ENCODE results near the gene ZNF691. TPM values are rescaled to one million over a fixed set of nuclear protein-coding genes. Genes with fewer than 3 reads are reported as not detected.

Gene ZNF691
- total RNA-seq, 1 experiment from 2014 or later, result 16.6 TPM

DNA sequence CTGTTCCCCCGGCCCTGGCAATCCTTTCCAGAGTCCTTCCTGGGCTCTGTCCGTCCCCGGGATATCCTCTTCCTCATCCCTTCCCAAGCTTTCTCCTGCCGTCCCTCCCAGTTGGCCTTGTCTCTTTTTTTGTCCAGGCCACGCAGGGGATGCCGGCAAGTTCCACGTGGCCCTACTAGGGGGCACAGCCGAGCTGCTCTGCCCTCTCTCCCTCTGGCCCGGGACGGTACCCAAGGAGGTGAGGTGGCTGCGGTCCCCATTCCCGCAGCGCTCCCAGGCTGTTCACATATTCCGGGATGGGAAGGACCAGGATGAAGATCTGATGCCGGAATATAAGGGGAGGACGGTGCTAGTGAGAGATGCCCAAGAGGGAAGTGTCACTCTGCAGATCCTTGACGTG is 15.8 kb upstream of the ZNF691 start (continued):
- TF ChIP-seq ARID4B (CRISPR knock-in tag; IDR thresholded peaks at IDR 0.05; ENCODE audit: borderline replicate concordance) (no peak), SMAD4 (CRISPR knock-in tag; IDR thresholded peaks at IDR 0.05) (no peak), HMGA2 (CRISPR knock-in tag; IDR thresholded peaks at IDR 0.05) (no peak)

DNA sequence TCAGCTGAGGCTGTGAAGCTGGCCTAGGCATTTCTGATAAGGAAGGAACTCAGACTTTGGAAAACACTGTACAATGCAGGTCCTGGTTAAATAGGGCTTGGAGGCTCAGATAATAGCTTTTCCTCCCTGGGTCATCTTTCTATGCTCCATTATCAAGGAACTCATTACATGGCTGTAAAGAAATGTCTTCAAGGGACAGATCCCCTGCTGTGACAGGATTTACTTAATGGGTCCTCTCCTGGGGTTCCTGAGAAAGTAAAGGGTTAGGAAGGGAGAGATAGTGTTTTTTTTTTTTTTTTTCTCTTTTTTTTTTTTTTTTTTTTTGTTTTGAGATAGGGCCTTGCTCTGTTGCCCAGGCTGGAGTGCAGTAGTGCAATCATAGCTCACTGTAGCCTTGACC is 15.1 kb upstream of the ZNF691 start:
- Mint-ChIP-seq H3K4me3 (no peak overlapping the region), H3K27ac (no peak overlapping the region), H3K36me3 (no peaks in the 10 kb centered on the region), H3K4me1 (peaks cover 3% of the 10 kb centered on the region; the same call in 1 of the 2 replicates), H3K9me3 (no peaks in the 10 kb centered on the region), H3K27me3 (ENCODE audit: low read depth) (no peaks in the 10 kb centered on the region)
- ChIA-PET POLR2A (interaction anchor here (0.7 kb wide), 1 partner anchor 14 kb away, joined by 8 read pairs; no protein-coding TSS in a partner anchor), CTCF (interaction anchor here (0.6 to 3.4 kb wide), 6 partner anchors 15 to 1524 kb away, joined by 3 to 17 read pairs (median 8); partner anchors contain the start of gene ZNF691)
- TF ChIP-seq ZNF396 (CRISPR knock-in tag; IDR thresholded peaks at IDR 0.05; ENCODE audit: borderline replicate concordance) (no peak), NR1H2 (CRISPR knock-in tag; IDR thresholded peaks at IDR 0.05) (no peak)
- no peak for DNase-seq (ENCODE audit: low spot score)
- no peak for ATAC-seq

DNA sequence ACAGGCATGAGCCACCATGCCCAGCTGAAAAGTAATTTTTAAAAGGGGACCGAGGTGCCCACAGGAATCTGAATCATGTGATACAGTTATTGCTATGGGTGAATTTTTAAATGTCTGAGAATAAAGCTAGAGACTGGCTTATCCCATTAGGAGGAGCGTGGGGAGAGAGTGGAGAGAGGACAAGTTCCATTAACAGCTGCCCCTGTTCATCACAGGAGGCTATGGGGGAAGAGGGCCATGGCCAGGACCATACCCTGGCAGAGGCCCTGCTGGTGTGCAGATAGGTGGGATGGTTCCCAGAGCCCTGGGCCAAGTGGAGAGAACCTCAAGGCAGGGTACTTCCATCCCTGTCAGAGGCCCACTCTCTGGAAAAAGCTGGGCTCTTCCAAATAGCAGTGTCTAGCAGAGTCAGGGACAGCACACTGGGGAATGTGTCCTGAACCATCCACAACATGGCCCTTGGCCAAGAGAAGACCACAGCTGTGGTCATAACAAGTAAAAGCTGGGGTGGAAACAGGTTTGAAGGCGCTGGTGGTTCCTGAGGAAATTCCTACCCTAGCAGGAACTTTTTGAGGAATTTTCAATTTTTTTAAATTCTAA is 13.7 kb upstream of the ZNF691 start:
- no peak for TF ChIP-seq TEAD4 (CRISPR knock-in tag; IDR thresholded peaks at IDR 0.05)
- no peak for TF ChIP-seq ZBTB43 (CRISPR knock-in tag; IDR thresholded peaks at IDR 0.05)
- no peak for TF ChIP-seq CREM (CRISPR knock-in tag; IDR thresholded peaks at IDR 0.05)
- TF ChIP-seq ZNF416 (CRISPR knock-in tag; IDR thresholded peaks at IDR 0.05), result no peak
- no peak for TF ChIP-seq ATF1 (CRISPR knock-in tag; IDR thresholded peaks at IDR 0.05)
- TF ChIP-seq OVOL2 (CRISPR knock-in tag; IDR thresholded peaks at IDR 0.05; ENCODE audit: borderline replicate concordance), result no peak
- TF ChIP-seq CDX4 (CRISPR knock-in tag; IDR thresholded peaks at IDR 0.05; ENCODE audit: borderline replicate concordance), result no peak
- TF ChIP-seq, protein P1, sequence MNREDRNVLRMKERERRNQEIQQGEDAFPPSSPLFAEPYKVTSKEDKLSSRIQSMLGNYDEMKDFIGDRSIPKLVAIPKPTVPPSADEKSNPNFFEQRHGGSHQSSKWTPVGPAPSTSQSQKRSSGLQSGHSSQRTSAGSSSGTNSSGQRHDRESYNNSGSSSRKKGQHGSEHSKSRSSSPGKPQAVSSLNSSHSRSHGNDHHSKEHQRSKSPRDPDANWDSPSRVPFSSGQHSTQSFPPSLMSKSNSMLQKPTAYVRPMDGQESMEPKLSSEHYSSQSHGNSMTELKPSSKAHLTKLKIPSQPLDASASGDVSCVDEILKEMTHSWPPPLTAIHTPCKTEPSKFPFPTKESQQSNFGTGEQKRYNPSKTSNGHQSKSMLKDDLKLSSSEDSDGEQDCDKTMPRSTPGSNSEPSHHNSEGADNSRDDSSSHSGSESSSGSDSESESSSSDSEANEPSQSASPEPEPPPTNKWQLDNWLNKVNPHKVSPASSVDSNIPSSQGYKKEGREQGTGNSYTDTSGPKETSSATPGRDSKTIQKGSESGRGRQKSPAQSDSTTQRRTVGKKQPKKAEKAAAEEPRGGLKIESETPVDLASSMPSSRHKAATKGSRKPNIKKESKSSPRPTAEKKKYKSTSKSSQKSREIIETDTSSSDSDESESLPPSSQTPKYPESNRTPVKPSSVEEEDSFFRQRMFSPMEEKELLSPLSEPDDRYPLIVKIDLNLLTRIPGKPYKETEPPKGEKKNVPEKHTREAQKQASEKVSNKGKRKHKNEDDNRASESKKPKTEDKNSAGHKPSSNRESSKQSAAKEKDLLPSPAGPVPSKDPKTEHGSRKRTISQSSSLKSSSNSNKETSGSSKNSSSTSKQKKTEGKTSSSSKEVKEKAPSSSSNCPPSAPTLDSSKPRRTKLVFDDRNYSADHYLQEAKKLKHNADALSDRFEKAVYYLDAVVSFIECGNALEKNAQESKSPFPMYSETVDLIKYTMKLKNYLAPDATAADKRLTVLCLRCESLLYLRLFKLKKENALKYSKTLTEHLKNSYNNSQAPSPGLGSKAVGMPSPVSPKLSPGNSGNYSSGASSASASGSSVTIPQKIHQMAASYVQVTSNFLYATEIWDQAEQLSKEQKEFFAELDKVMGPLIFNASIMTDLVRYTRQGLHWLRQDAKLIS (CRISPR knock-in tag; IDR thresholded peaks at IDR 0.05; ENCODE audit: borderline replicate concordance), result no peak
- TF ChIP-seq ZNF121 (CRISPR knock-in tag; IDR thresholded peaks at IDR 0.05), result no peak
- TF ChIP-seq E2F5 (CRISPR knock-in tag; IDR thresholded peaks at IDR 0.05), result no peak
- no peak for TF ChIP-seq USF1 (CRISPR knock-in tag; IDR thresholded peaks at IDR 0.05)
- TF ChIP-seq ATF3 (CRISPR knock-in tag; conservative IDR thresholded peaks at IDR 0.05), result no peak
- no peak for TF ChIP-seq PRRX2 (CRISPR knock-in tag; IDR thresholded peaks at IDR 0.05)
- TF ChIP-seq, protein P2, sequence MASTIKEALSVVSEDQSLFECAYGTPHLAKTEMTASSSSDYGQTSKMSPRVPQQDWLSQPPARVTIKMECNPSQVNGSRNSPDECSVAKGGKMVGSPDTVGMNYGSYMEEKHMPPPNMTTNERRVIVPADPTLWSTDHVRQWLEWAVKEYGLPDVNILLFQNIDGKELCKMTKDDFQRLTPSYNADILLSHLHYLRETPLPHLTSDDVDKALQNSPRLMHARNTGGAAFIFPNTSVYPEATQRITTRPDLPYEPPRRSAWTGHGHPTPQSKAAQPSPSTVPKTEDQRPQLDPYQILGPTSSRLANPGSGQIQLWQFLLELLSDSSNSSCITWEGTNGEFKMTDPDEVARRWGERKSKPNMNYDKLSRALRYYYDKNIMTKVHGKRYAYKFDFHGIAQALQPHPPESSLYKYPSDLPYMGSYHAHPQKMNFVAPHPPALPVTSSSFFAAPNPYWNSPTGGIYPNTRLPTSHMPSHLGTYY (CRISPR knock-in tag; IDR thresholded peaks at IDR 0.05), result no peak
- no peak for TF ChIP-seq ZNF232 (CRISPR knock-in tag; IDR thresholded peaks at IDR 0.05)
- H3K4me3 Mint-ChIP-seq, result no peak overlapping the region
- no peak for ATAC-seq
- ChIA-PET CTCF (no interaction called here), POLR2A (no interaction called here)
- no peak overlapping the region for H3K27ac Mint-ChIP-seq
- H3K9me3 Mint-ChIP-seq, result no peaks in the 10 kb centered on the region
- no peaks in the 10 kb centered on the region for H3K27me3 Mint-ChIP-seq (ENCODE audit: low read depth)
- no peak for DNase-seq (ENCODE audit: low spot score)
- H3K4me1 Mint-ChIP-seq, result peaks cover 3% of the 10 kb centered on the region; the same call in 1 of the 2 replicates
- H3K36me3 Mint-ChIP-seq, result no peaks in the 10 kb centered on the region
